ENCODE results near the gene MAP3K1.

- TF ChIP-seq, protein P1, sequence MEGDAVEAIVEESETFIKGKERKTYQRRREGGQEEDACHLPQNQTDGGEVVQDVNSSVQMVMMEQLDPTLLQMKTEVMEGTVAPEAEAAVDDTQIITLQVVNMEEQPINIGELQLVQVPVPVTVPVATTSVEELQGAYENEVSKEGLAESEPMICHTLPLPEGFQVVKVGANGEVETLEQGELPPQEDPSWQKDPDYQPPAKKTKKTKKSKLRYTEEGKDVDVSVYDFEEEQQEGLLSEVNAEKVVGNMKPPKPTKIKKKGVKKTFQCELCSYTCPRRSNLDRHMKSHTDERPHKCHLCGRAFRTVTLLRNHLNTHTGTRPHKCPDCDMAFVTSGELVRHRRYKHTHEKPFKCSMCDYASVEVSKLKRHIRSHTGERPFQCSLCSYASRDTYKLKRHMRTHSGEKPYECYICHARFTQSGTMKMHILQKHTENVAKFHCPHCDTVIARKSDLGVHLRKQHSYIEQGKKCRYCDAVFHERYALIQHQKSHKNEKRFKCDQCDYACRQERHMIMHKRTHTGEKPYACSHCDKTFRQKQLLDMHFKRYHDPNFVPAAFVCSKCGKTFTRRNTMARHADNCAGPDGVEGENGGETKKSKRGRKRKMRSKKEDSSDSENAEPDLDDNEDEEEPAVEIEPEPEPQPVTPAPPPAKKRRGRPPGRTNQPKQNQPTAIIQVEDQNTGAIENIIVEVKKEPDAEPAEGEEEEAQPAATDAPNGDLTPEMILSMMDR (IDR thresholded peaks at IDR 0.05), result no peak
- TF ChIP-seq ZFX (IDR thresholded peaks at IDR 0.05; ENCODE audit: borderline replicate concordance), result no peak
Measured at GRCh38 chr5:56898213-56898612, 82.9 kb downstream of the MAP3K1 start.
